ENCODE results near the gene GCG. TPM values are rescaled to one million over a fixed set of nuclear protein-coding genes. Genes with fewer than 3 reads are reported as not detected.

GCG gene
- not detected for total RNA-seq

DNA sequence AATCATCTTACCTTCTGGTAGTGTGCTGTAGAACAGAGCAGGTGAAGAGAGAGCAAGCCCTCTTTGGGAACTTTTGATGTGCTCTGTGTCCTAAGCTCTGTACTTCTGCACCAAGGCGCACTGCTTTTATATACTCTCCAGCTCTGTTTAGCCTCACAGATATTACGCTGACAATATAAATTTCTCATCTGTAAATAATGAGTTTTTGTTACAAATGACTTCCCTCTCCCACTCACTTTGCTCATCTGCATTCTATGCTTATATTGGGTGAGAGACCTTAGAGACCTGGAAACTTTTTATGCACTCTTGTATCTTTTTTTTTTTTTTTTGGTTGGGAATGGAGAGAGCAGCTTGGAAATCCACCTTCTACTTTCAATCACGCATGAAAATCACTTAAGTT, at the start of gene GCG:
GCG (minus strand) TSS at position 101 of the 400 bp plus-strand sequence. CDS start 3,069 bp downstream, outside the sequence.
- TF ChIP-seq POLR2A (IDR thresholded peaks at IDR 0.05), result no peak
- TF ChIP-seq, protein P1, sequence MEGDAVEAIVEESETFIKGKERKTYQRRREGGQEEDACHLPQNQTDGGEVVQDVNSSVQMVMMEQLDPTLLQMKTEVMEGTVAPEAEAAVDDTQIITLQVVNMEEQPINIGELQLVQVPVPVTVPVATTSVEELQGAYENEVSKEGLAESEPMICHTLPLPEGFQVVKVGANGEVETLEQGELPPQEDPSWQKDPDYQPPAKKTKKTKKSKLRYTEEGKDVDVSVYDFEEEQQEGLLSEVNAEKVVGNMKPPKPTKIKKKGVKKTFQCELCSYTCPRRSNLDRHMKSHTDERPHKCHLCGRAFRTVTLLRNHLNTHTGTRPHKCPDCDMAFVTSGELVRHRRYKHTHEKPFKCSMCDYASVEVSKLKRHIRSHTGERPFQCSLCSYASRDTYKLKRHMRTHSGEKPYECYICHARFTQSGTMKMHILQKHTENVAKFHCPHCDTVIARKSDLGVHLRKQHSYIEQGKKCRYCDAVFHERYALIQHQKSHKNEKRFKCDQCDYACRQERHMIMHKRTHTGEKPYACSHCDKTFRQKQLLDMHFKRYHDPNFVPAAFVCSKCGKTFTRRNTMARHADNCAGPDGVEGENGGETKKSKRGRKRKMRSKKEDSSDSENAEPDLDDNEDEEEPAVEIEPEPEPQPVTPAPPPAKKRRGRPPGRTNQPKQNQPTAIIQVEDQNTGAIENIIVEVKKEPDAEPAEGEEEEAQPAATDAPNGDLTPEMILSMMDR (IDR thresholded peaks at IDR 0.05), result no peak
- H3K36me3 ChIP-seq, result no peaks in the 10 kb centered on the region
- intact Hi-C loops (cut with DNase I; ENCODE audit: low total_unique reads), result no loop called here
- H3K4me1 ChIP-seq, result no peaks in the 10 kb centered on the region
- no peaks in the 10 kb centered on the region for H3K9me3 ChIP-seq
- H3K27ac ChIP-seq, result no peak within 1 kb of the TSS
- no peak within 1 kb of the TSS for H3K4me3 ChIP-seq
- no peaks in the 10 kb centered on the region for H3K27me3 ChIP-seq
- DNase-seq, result no peak

DNA sequence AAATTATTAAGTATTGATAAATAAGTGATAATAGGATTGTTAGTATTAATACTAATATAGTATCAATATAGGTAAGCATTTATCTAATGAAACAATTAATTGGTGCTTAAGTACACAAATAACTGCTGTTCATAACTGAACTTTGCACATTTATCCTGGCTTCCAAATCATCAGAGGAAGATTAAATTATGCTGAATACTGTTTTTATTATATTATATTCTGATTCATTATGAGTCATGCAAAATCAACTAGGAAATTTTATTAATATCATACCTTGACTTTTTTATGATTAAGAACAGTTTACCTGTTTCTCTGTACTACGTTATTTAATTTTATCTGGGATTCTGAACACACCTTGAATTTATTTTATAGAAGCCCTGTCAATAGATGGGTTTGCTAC, 48.6 kb upstream of the GCG start:
- intact Hi-C loops (cut with DNase I; ENCODE audit: low total_unique reads), result no loop called here
- H3K36me3 ChIP-seq, result no peaks in the 10 kb centered on the region

DNA sequence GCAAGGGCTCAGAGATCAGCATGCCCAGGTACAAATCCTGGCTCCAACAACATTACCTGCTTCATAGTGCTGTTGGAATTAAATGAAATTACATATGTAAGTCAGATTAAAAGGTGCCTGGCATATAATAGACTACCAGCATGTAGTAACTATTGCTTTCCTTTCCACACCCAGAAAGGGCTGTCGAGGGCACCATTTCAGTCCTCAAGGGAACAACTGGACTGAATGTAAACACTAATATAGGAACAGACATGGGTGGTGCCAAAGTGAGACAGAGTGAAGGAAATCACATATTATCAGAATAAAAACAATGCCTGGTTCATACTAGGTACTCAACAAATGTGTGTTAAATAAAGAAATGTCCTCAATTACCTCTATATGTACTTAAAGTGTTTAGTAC, 47.9 kb upstream of the GCG start:
- H3K36me3 ChIP-seq, result no peaks in the 10 kb centered on the region
- H3K4me3 ChIP-seq, result no peak overlapping the region
- H3K9me3 ChIP-seq, result no peaks in the 10 kb centered on the region
- TF ChIP-seq, protein P1 (IDR thresholded peaks at IDR 0.05), result no peak
- no peak for TF ChIP-seq POLR2A (IDR thresholded peaks at IDR 0.05)
- no peaks in the 10 kb centered on the region for H3K4me1 ChIP-seq
- no peak for DNase-seq
- intact Hi-C loops (cut with DNase I; ENCODE audit: low total_unique reads), result no loop called here
- no peak overlapping the region for H3K27ac ChIP-seq
- no peaks in the 10 kb centered on the region for H3K27me3 ChIP-seq

More for the DNA sequence above, 48.6 kb upstream of the GCG start:
- no peaks in the 10 kb centered on the region for H3K9me3 ChIP-seq
- no peaks in the 10 kb centered on the region for H3K27me3 ChIP-seq
- H3K27ac ChIP-seq, result no peak overlapping the region
- H3K4me1 ChIP-seq, result no peaks in the 10 kb centered on the region
- TF ChIP-seq, protein P1 (IDR thresholded peaks at IDR 0.05), result no peak
- no peak for TF ChIP-seq POLR2A (IDR thresholded peaks at IDR 0.05)
- no peak for DNase-seq
- H3K4me3 ChIP-seq, result no peak overlapping the region

DNA sequence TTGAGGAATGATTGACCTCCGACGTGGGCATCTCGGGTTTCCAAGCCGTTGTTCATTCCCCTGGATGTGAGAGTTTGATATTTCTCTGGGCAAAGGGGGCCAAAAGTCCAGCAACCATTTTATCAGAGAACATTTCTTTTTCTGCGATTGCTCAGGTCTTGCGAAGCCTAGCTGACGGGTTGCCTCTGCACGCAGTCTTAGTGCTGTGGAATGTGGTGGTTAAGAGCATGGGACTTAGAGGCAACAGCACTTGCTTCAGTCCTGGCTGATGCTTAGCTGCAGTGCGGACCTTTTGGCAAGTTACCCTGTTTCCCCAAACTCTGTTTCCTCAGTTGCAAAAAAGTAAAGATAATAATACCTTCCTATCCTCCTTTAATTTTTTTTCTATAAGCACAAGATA, 46.2 kb upstream of the GCG start:
- Histone ChIP-seq H3K27me3 (no peaks in the 10 kb centered on the region), H3K27ac (no peak overlapping the region), H3K9me3 (no peaks in the 10 kb centered on the region), H3K4me3 (no peak overlapping the region), H3K4me1 (no peaks in the 10 kb centered on the region), H3K36me3 (no peaks in the 10 kb centered on the region)
- intact Hi-C loops (cut with DNase I; ENCODE audit: low total_unique reads), result no loop called here
- TF ChIP-seq, protein P1 (IDR thresholded peaks at IDR 0.05), result no peak
- TF ChIP-seq POLR2A (IDR thresholded peaks at IDR 0.05), result no peak
- no peak for DNase-seq

DNA sequence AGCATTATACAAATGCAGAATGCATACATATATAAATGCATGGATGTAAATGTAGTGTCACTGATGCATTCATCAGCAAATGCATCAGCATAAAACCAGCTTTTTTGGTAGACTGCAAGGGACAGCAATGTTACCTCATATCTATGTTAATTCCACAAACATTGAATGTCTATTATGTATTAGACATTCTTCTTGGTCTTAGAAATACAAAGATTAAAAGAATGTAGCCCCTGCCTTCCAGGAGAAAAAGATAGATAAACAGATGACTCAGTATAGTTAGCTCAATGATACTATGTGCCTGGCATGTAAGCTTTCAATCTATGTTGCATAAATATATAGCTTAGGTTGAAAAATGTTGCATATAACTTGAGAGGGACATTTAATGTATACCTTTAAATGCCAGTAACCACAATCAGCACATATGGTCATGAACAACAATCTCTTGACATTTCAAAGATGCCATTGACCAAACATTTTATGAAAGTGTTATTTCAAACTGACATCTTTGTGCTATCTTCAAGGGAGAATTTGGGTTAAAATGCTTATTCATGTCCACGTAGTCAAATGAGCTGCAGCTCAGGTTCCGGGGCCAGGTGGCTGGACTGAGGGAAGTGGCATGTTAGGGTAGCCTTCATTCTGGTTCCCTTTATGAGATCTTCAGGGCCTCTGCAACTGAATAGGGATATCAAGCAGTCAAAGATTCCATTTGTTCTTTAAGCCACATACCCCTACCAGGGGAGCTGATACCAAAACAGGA, 45.2 kb upstream of the GCG start:
- no peak overlapping the region for H3K4me3 ChIP-seq
- DNase-seq, result no peak
- no peaks in the 10 kb centered on the region for H3K36me3 ChIP-seq
- no peaks in the 10 kb centered on the region for H3K9me3 ChIP-seq
- no peak for TF ChIP-seq POLR2A (IDR thresholded peaks at IDR 0.05)
- TF ChIP-seq, protein P1 (IDR thresholded peaks at IDR 0.05), result no peak
- no peak overlapping the region for H3K27ac ChIP-seq
- no peaks in the 10 kb centered on the region for H3K27me3 ChIP-seq
- no peaks in the 10 kb centered on the region for H3K4me1 ChIP-seq
- intact Hi-C loops (cut with DNase I; ENCODE audit: low total_unique reads), result no loop called here
